Thoracic aorta (tissue), 2 donors: ENCODE results near the gene USP15. TPM values are rescaled to one million over a fixed set of nuclear protein-coding genes. Genes with fewer than 3 reads are reported as not detected.

Experiments
- ATAC-seq: fragments of 150-250 bp; one replicate; pipeline ENCODE4 v1.8.0; 2017; ENCODE audit warnings: low read depth; ENCODE audit not compliant: insufficient number of reproducible peaks, low FRiP score
- DNase-seq: peaks from one replicate; pipeline ENCODE4 v3.0.0-alpha.2; 2020; ENCODE audit warnings: low spot score
- H3K27ac ChIP-seq, 2 donors: fragments of 200-600 bp; sonication (generic); 1 replicate in 1 of 2; 2 replicates in 1 of 2; pipeline ENCODE4 v1.5.1; 2016; ENCODE audit warnings: mild to moderate bottlenecking in 2 of 2, moderate library complexity in 2 of 2
- H3K27me3 ChIP-seq: fragments of 200-600 bp; sonication (generic); replicated peaks from 2 replicates; pipeline ENCODE4 v1.6.0; 2016; ENCODE audit warnings: mild to moderate bottlenecking; ENCODE audit not compliant: insufficient read depth
- H3K36me3 ChIP-seq: fragments of 200-600 bp; sonication (generic); one replicate; pipeline ENCODE4 v1.5.1; 2016
- H3K4me1 ChIP-seq, 2 donors: fragments of 200-600 bp; sonication (generic); 1 replicate in 1 of 2; 2 replicates in 1 of 2; pipeline versions ENCODE4 v1.5.1 to v1.6.0; 2016; ENCODE audit warnings: low read depth in 2 of 2, mild to moderate bottlenecking in 1 of 2; ENCODE audit not compliant: control insufficient read depth in 1 of 2
- H3K4me3 ChIP-seq: fragments of 200-600 bp; sonication (generic); 2 replicates; pipeline ENCODE4 v1.5.1; 2016; ENCODE audit warnings: mild to moderate bottlenecking
- H3K9me3 ChIP-seq: fragments of 200-600 bp; sonication (generic); 2 replicates; pipeline ENCODE4 v1.5.1; 2016
- total RNA-seq, 2 donors: library from RNA; depleted of rRNA; stranded (reverse); fragments of >200 nt; gene quantifications; one replicate each; pipeline versions ENCODE4 v1.1.0 to v1.2.3, GENCODE V29; 2016
- TF ChIP-seq, protein P1 (sequence below): fragments of 200-600 bp; sonication (generic); IDR thresholded peaks from one replicate; pipeline ENCODE4 v1.5.1; 2019; ENCODE audit warnings: antibody characterized with exemption

USP15 gene
- total RNA-seq, 2 donors from 2014 or later = 39.5 to 128 TPM

DNA sequence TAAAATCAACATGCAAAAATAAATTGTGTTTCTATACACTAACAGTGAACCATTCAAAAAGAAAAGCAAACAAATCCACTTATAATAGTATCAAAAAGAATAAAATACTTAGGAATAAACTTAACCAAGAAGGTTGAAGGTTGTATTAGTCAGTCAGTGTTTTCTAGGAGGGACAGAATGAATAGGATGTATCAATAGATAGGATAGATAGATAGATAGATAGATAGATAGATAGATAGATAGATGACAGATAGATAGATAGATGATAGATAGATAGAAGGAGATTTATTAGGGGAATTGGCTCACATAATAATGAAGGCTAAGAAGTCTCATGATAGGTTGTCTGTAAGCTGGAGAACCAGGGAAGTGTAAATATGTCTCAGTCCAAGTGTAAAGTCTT lies 169.3 kb downstream of the USP15 start:
- TF ChIP-seq, protein P1, sequence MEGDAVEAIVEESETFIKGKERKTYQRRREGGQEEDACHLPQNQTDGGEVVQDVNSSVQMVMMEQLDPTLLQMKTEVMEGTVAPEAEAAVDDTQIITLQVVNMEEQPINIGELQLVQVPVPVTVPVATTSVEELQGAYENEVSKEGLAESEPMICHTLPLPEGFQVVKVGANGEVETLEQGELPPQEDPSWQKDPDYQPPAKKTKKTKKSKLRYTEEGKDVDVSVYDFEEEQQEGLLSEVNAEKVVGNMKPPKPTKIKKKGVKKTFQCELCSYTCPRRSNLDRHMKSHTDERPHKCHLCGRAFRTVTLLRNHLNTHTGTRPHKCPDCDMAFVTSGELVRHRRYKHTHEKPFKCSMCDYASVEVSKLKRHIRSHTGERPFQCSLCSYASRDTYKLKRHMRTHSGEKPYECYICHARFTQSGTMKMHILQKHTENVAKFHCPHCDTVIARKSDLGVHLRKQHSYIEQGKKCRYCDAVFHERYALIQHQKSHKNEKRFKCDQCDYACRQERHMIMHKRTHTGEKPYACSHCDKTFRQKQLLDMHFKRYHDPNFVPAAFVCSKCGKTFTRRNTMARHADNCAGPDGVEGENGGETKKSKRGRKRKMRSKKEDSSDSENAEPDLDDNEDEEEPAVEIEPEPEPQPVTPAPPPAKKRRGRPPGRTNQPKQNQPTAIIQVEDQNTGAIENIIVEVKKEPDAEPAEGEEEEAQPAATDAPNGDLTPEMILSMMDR = no peak
- no peaks in the 10 kb centered on the region for H3K36me3 ChIP-seq
- no peak overlapping the region for H3K4me3 ChIP-seq
- DNase-seq = no peak
- no peak for ATAC-seq
- H3K27me3 ChIP-seq = no peaks in the 10 kb centered on the region
- H3K4me1 ChIP-seq = no peaks in the 10 kb centered on the region
- peaks cover 14% of the 10 kb centered on the region for H3K9me3 ChIP-seq
- H3K27ac ChIP-seq = no peak overlapping the region

DNA sequence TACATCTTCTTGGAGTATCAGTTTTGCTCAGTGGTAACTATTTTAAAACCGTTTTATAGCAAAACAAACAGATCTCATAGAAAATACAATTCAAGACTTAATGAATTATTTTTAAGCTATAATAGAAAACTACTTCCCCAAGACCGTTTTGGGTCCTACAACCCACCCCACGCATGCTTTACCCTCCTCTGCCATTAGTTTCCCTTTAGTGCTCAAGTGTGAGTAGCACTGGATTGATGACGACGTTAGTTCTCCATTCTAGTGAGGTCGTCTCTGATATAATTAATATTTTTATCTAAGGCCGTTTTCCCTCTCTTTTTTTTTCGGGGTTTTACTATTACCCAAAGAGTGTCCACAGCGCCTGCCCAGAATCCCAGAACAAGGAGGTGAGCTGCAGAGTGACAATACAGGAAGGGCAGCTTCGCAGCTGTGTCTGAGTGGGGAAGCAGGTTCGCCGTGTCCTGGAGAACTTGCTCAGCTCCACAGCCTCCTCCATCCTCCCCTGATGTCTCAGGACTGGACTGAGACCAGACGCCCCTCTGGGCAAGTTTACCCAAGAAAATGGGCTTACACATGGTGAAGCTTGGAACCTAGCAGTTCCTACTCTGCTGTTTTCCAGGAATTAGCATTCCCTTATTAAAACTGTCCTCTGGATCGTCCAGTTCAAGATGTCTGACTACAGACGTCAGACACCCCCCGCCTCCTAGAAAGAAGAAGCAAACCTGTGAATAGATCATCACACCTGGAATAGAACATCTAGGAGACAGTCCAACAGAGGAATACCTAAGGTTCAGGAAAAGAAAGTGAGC lies 174.5 kb downstream of the USP15 start:
- H3K4me3 ChIP-seq = peak overlapping the region; percentile 79
- DNase-seq = no peak
- no peaks in the 10 kb centered on the region for H3K9me3 ChIP-seq
- H3K4me1 ChIP-seq = peaks cover 3 to 12% of the 10 kb centered on the region in 2 donors
- H3K27ac ChIP-seq = no peak overlapping the region
- ATAC-seq = peak; percentile 10
- H3K27me3 ChIP-seq = no peaks in the 10 kb centered on the region
- H3K36me3 ChIP-seq = no peaks in the 10 kb centered on the region
- TF ChIP-seq, protein P1 = no peak

DNA sequence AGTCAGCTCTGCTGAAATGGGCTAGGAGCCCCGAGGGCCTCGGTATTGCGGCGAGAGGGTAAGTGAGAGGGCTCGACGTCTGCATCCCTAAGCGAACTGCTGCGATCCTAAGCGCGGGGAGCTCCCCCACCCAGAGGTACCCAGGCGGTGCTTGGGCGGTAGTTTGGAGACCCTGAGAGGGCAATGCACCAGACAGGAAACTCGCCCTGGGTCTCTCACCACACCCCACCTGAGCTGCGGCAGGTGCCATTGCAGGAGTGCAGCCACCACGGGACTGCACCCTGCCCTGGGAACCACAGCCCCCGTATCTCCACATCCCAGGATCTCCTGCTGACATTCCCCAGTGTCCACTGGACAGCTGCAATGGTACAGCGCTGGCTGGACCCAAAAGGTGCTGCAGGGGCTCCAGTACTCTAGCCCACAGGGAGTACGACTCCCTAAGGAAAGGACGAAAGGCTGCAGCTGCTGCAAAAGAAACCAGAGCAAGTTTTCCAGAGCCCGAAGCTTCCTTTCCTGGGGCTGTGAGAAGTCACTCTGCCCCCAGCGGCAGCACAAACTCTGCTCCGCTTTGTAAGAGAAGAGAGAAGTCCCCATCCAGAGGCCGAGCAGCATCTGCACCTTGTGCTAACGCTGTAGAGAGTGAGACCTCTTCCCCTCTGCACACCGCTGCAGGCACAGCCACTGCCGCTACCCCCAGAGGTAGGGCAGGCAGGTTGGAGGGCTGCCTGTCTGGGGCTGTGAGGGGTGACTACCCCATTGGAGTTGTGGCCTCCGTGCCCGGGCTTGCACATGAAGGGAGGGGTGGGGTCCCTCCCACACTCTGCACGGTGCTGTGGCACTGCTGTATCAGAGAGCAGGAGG lies 175.3 kb downstream of the USP15 start:
- H3K27ac ChIP-seq = no peak overlapping the region
- DNase-seq (peak; percentile 9), ATAC-seq (peak; percentile 75)
- peaks cover 3 to 12% of the 10 kb centered on the region in 2 donors for H3K4me1 ChIP-seq
- TF ChIP-seq, protein P1 = peak; percentile 61
- no peaks in the 10 kb centered on the region for H3K9me3 ChIP-seq
- peak overlapping the region; percentile 79 for H3K4me3 ChIP-seq
- no peaks in the 10 kb centered on the region for H3K36me3 ChIP-seq
- H3K27me3 ChIP-seq = no peaks in the 10 kb centered on the region

DNA sequence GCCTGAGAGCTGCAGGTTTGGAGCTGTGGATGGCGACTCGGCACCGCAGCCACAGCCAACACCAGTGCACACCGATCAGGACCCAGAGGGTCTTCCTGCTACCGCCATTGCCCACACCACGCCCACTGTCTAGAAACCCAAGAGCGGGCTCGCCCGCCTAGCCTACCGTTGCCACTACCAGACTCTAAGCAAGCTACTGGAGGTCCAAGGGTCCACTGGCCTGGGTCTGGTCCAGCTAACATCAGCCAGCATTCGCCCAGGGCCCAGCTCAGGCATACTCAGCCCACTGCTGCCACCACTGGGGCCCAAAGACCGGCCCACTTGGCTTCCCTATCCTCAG lies 175.9 kb downstream of the USP15 start:
- no peaks in the 10 kb centered on the region for H3K36me3 ChIP-seq
- H3K9me3 ChIP-seq = no peaks in the 10 kb centered on the region
- peaks cover 3 to 12% of the 10 kb centered on the region in 2 donors for H3K4me1 ChIP-seq
- peak overlapping the region; percentile 79 for H3K4me3 ChIP-seq
- TF ChIP-seq, protein P1 = no peak
- DNase-seq = no peak
- no peak overlapping the region for H3K27ac ChIP-seq
- no peak for ATAC-seq
- H3K27me3 ChIP-seq = no peaks in the 10 kb centered on the region

DNA sequence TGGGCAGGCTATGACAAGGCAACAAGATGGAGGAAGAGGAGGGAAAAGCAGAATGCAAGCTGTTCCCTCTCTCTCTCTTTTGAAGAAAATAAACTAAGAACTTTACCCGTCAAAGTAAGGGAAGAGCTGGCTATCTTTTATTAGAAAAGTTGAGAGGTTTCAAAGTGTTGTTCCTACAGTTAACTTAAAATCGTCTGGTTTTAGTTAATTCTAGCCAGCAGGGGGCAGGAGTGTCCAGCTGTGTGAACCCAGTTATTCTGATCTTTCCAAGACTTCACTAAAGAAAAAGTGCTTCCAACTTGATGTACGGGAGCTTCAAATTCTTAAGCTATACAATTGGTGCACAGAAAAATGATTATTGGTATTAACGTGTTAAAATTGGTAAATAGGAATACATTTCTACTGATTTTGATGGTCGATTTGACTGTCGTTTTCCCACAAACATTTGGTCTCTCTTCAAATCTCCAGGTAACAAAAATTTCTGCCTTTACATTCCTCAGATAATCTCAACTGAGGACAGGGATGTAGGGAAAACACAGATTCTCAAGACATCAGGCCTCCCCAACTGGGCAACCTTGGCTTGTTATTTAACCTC lies 178.0 kb downstream of the USP15 start:
- TF ChIP-seq, protein P1 = peak; percentile 65
- Histone ChIP-seq H3K27ac (no peak overlapping the region), H3K9me3 (no peaks in the 10 kb centered on the region), H3K4me1 (peaks cover 3 to 12% of the 10 kb centered on the region in 2 donors), H3K4me3 (no peak overlapping the region), H3K27me3 (no peaks in the 10 kb centered on the region), H3K36me3 (no peaks in the 10 kb centered on the region)
- DNase-seq = no peak
- peak; percentile 42 for ATAC-seq
